ENCODE measurements around the gene PTGDS.

Gene PTGDS

GRCh38 chr9:136974817-136975535, 2.3 kb upstream of the PTGDS start:
- no peak for DNase-seq (ENCODE audit: low read depth)

GRCh38 chr9:136975644-136976043, 1.7 kb upstream of the PTGDS start:
- DNase-seq (ENCODE audit: low read depth): no peak

GRCh38 chr9:136977649-136978072, 357 bp downstream of the PTGDS start:
- no peak for DNase-seq (ENCODE audit: low read depth)

- DNase-seq (ENCODE audit: low read depth): peak; percentile 54
Measured at GRCh38 chr9:136978073-136978864, 965 bp downstream of the PTGDS start.

GRCh38 chr9:136978865-136979544, 1.7 kb downstream of the PTGDS start:
- no peak for DNase-seq (ENCODE audit: low read depth)

DNA sequence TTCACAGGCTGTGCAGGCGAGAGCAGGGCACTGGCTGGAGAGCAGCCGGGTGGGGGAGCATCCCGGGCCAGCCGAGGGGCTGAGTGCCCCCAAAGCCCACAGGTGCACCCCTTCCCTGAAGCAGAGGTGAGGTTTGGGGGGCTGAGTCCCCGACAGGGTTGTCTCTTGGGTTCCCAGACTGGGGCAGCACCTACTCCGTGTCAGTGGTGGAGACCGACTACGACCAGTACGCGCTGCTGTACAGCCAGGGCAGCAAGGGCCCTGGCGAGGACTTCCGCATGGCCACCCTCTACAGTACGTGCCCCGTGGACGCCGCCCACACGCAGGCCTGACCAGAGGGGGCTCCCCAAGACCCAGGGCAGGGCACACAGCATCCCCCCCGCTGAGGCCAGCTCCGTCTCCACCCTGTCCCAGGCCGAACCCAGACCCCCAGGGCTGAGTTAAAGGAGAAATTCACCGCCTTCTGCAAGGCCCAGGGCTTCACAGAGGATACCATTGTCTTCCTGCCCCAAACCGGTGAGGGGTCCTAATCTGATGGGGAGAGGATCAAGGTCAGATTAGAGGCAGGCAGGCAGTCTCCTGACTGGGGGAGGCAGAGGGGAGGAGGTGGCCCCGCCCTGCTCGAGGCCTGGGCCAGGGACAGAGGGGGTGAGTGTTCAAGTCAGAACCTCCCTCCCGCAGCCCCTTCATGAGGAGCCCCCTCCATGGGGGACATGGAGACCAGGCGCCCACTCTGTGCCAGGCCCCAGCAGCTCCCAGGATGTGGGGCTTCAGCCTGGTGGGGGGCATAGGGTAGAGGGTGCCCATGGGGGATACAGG, 2.7 kb downstream of the PTGDS start:
- DNase-seq (ENCODE audit: low read depth): no peak

DNA sequence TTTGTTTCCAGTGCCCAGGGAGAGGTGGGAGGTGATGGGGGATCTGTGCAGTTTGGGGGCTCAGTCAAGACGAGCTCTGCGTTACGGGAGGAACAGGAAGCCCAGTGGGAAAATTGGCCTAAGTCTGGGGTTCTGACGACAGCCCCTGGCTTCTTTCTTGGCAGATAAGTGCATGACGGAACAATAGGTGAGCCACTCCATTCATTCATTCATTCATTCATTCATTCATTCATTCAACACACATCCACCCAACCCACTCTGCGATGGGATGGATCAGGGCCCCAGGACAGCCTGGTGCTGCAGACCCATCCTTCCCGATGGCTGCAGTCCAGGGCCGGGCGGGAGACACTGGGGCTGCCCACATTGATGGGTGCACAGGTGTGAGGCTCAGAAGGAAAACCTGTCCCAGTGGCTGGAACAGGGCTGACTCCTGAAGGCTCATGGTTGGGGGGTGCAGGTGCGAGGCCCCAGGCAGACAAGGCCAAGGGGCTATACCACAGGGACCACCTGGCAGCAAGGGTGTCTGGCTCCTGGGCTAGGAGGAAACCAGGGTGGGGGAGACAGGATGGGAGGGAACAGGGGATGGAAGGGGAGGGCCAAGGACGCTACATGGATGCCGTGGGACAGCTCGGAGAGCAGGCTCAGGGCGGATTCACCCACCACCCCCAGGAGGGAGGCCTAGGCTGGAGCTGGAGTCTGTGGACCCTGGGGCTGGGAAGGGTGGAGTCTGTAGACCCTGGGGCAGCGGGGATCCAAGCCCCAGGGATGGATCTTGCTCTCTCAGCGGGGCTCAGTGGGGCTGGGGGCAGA, 3.6 kb downstream of the PTGDS start:
- DNase-seq (ENCODE audit: low read depth): no peak

DNA sequence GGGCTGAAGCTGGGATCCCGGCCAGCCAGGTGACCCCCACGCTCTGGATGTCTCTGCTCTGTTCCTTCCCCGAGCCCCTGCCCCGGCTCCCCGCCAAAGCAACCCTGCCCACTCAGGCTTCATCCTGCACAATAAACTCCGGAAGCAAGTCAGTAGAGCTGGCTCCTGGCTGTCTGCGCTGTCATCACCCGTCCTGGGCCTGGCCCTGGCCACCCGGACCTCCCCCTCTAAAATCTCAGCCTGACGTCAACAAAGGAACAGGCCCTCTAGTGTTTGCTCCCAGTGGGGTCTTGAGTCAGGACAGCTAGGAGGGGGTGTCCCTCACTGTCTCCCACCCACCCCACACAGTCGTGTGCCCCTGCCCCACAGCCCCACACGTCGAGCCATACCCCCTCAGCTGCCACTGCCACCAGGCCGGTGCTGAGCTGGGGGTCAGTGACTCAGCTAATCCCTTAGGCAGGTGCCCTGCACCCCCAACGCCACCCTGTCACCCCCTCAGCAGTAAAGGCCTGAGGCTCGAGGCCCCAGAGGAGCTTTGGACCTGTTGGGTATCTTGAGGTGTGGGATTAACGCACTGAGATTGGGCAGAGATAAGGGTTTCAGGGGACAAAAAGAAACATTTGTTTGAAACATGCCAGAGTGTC, 4.4 kb downstream of the PTGDS start:
- DNase-seq (ENCODE audit: low read depth): no peak

DNA sequence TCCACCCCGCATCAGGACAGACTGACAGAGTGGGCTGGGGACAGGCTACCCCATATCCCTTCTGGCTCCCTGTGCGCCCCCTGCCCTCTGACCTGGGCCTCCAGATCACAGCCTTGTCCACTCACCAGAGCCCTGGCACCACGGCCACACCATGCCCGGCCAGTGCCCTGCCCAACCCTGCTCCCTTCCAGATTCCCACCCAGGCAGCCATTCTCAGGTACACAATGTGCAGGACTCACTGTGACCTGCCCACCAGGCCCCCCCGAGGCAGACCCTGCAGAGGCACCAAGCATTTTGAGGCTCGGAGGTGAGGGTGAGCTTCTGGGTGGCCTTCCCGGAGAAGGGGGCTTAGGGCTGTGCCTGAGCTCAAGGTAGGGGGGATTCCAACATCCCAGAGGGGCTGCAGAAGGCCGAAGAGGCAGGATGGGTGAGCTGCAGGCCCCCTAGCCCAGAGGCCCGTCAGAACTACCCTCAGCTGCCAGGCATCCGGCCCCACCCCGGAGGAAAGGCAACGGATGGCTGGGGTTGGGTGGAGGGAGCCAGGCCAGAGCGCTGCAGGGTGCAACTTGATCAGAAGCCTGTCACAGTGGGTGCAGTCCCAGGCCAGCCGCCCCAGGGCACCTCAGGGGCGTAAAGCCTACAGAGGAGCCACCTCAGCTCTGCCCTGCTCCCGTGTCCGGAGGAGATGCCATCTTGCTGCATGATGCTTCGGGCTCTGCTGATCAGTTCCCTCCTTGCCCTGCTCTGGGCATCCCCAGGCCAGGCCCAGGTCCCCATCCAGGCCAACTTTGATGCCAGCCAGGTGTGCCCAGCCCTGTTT, 5.1 kb downstream of the PTGDS start, which contains the start of gene LCNL1:
Gene LCNL1, plus strand, starts transcription at position 762 of the 820 bp plus-strand sequence. CDS start 594 bp downstream, outside the sequence.
- DNase-seq (ENCODE audit: low read depth): no peak

- DNase-seq (ENCODE audit: low read depth): no peak
Measured at GRCh38 chr9:136983167-136983566, 5.9 kb downstream of the PTGDS start.

DNA sequence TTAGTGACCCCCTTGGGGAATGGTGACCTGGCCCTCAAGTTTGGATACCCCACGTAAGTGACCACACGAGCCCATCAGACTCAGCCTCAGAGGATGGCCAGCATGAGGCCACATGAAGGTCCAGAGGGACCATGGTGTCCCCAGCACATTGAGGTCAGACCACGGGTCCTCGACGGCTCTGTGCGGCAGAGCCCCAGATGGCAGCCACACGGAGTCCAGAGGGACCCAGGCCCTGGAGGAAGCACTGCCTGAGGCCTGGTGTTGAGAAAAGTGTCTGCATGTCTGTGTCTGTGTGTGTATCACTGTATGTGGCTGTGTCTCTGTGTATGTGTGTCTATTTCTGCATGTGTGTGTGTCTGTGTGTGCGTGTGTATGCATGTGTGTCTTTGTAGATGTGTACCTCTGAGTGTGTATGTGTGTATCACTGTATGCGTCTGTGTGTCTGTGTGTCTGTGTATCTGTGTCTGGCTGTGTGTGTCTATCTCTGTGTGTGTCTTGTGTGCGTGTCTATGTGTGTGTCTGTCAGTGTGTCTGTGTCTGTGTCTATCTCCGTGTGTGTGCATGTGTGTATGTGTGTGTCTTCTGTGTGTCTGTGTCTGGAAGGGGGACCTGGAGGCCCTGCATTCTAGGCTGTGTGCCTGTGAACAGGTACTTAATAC, 6.5 kb downstream of the PTGDS start:
- DNase-seq (ENCODE audit: low read depth): no peak

- DNase-seq (ENCODE audit: low read depth): no peak
Measured at GRCh38 chr9:136984464-136985026, 7.2 kb downstream of the PTGDS start.

DNA sequence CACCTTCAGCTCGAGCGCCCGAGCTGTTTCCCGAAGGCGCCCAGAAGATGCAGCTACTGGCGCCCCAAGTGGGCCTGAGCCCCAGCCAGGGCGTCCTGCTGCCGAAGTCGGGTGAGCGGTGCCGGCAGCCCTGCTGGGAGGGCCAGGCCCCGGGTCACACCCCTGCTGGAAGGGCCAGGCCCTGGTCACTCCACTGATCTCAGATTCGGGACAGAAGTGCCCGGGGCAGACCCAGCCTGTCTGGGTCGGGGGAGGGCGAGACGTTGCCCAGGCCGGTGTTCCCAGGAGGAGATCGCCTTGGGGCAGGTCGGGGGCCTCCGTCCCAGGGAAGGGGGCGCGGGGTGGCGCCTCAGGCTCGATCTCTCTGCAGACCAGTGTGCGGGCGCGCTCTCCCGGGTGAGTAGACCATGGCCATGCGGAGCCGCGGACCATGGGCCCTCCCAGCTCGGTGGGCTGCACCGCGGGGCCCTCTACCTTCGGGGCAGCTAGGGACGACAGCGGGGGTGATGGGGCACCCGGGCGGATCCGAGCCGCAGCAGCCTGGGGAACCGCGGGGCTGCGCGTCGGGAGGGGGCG, 7.8 kb downstream of the PTGDS start:
- DNase-seq (ENCODE audit: low read depth): no peak

GRCh38 chr9:136985853-136986252, 8.5 kb downstream of the PTGDS start:
- DNase-seq (ENCODE audit: low read depth): no peak

DNA sequence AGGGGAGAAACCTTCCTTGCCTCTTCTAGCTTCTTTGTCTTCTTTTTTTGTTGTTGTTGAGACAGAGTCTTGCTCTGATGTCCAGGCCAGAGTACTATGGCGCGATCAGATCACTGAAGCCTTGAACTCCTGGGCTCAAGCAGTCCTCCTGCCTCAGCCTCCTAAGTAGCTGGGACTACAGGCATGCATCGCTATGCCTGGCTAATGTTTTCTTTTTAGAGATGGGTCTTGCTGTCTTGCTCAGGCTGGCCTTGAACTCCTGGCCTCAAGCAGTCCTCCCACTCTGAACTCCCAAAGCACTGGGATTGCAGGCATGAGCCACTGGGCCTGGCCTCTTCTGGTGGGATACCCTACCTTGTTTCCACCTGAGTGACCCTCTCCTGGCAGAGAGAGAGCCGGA, 11.6 kb downstream of the PTGDS start:
- no peak for DNase-seq (ENCODE audit: low read depth)

- DNase-seq (ENCODE audit: low read depth): no peak
Measured at GRCh38 chr9:136990242-136990911, 13.1 kb downstream of the PTGDS start.

DNA sequence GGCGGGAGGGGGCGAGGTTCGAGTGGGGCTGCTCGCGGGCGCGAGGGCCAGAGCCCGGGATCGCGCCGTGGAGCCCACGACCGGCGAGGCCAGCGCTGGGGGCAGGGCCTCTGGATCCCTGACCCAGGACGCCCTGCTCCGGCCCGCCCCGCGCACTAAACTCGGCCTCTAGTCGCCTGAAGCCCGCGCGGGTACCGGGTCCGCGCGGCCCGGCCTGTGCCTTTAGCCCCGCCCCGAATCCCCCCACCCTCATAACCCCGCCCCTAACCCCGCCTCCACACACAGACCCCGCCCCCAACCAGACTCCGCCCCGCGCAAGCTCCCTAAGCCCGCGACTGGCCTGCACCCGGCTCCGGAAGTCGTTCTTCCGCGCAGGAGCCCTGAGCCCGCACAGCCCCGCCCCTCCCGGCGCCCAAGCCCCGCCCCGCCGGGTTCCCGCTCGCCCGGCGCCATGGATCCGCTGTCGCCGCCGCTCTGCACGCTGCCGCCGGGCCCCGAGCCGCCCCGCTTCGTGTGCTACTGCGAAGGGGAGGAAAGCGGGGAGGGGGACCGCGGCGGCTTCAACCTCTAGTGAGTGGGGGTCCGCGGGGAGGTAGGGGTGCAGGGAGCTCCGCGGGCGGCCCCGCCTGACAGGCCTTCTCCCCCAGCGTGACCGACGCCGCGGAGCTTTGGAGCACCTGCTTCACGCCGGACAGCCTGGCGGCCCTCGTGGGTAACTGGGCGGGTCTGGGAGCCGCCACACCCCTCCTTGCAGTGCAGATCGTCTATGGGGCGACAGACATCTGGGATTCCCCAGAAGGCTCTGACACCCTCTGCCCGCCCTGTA, 14.9 kb downstream of the PTGDS start, which contains the start of gene PAXX:
Gene PAXX, plus strand, starts transcription at position 430 of the 826 bp plus-strand sequence. Its CDS starts 22 bp downstream, at position 452.
- DNase-seq (ENCODE audit: low read depth): peak; percentile 90

Measured in activated T-cell treated with anti-CD3 and anti-CD28 coated beads for 24 hours (primary cell).